ENCODE results near the gene RGS9. TPM values are rescaled to one million over a fixed set of nuclear protein-coding genes. Genes with fewer than 3 reads are reported as not detected.

The RGS9 gene
- total and polyA plus RNA-seq, 4 donors = 2.1 to 10.6 (median 3.3) TPM

- TF ChIP-seq CTCF (IDR thresholded peaks at IDR 0.05; ENCODE audit: control extremely low read depth, extremely low read depth) = no peak
These were observed 54.9 kb downstream of the RGS9 start for GRCh38 chr17:65191811-65192740.

GRCh38 chr17:65193305-65193704 lies 56.1 kb downstream of the RGS9 start:
- no peak for TF ChIP-seq CTCF (IDR thresholded peaks at IDR 0.05; ENCODE audit: control extremely low read depth, extremely low read depth)
- 54 to 57% methylated on average over 5 of the region's 5 CpGs for WGBS, 2 donors
- H3K27me3 ChIP-seq (ENCODE audit: control insufficient read depth in 3 of 3, insufficient read depth in 3 of 3, low read length in 2 of 3) = no peaks in the 10 kb centered on the region
- no peak overlapping the region for H3K4me3 ChIP-seq
- ATAC-seq (ENCODE audit: insufficient read depth, low FRiP score) = no peak
- H3K4me1 ChIP-seq (ENCODE audit: control insufficient read depth in 5 of 5, insufficient read depth in 5 of 5, low read length in 5 of 5) = no peaks in the 10 kb centered on the region
- H3K27ac ChIP-seq (ENCODE audit: low read depth in 1 of 2, low read length in 1 of 2) = no peak overlapping the region
- H3K9me3 ChIP-seq (ENCODE audit: control insufficient read depth in 4 of 4, insufficient read depth in 3 of 4, low read length in 3 of 4) = no peaks in the 10 kb centered on the region
- no peak overlapping the region for H3K9ac ChIP-seq (ENCODE audit: insufficient read depth in 1 of 2, low read length in 2 of 2)
- no peak for DNase-seq
- no peaks in the 10 kb centered on the region for H3K36me3 ChIP-seq (ENCODE audit: control insufficient read depth in 4 of 4, insufficient read depth in 4 of 4, low read length in 4 of 4)

More at GRCh38 chr17:65191811-65192740, 54.9 kb downstream of the RGS9 start:
- H3K4me3 ChIP-seq = no peak overlapping the region
- H3K27ac ChIP-seq (ENCODE audit: low read depth in 1 of 2, low read length in 1 of 2) = no peak overlapping the region
- ATAC-seq (ENCODE audit: insufficient read depth, low FRiP score) (no peak), DNase-seq (no peak)
- H3K9me3 ChIP-seq (ENCODE audit: control insufficient read depth in 4 of 4, insufficient read depth in 3 of 4, low read length in 3 of 4) = no peaks in the 10 kb centered on the region
- WGBS, 2 donors = 74 to 79% methylated on average over 8 of the region's 8 CpGs
- H3K4me1 ChIP-seq (ENCODE audit: control insufficient read depth in 5 of 5, insufficient read depth in 5 of 5, low read length in 5 of 5) = no peaks in the 10 kb centered on the region
- H3K36me3 ChIP-seq (ENCODE audit: control insufficient read depth in 4 of 4, insufficient read depth in 4 of 4, low read length in 4 of 4) = no peaks in the 10 kb centered on the region
- no peaks in the 10 kb centered on the region for H3K27me3 ChIP-seq (ENCODE audit: control insufficient read depth in 3 of 3, insufficient read depth in 3 of 3, low read length in 2 of 3)
- no peak overlapping the region for H3K9ac ChIP-seq (ENCODE audit: insufficient read depth in 1 of 2, low read length in 2 of 2)

GRCh38 chr17:65193716-65194293 lies 56.6 kb downstream of the RGS9 start:
- ATAC-seq (ENCODE audit: insufficient read depth, low FRiP score) (no peak), DNase-seq (no peak)
- Histone ChIP-seq H3K27me3 (ENCODE audit: control insufficient read depth in 3 of 3, insufficient read depth in 3 of 3, low read length in 2 of 3) (no peaks in the 10 kb centered on the region), H3K4me3 (no peak overlapping the region), H3K36me3 (ENCODE audit: control insufficient read depth in 4 of 4, insufficient read depth in 4 of 4, low read length in 4 of 4) (no peaks in the 10 kb centered on the region), H3K9ac (ENCODE audit: insufficient read depth in 1 of 2, low read length in 2 of 2) (no peak overlapping the region), H3K27ac (ENCODE audit: low read depth in 1 of 2, low read length in 1 of 2) (no peak overlapping the region), H3K4me1 (ENCODE audit: control insufficient read depth in 5 of 5, insufficient read depth in 5 of 5, low read length in 5 of 5) (no peaks in the 10 kb centered on the region), H3K9me3 (ENCODE audit: control insufficient read depth in 4 of 4, insufficient read depth in 3 of 4, low read length in 3 of 4) (no peaks in the 10 kb centered on the region)
- 76 to 89% methylated on average over 9 of the region's 9 CpGs for WGBS, 2 donors
- TF ChIP-seq CTCF (IDR thresholded peaks at IDR 0.05; ENCODE audit: control extremely low read depth, extremely low read depth) = no peak

Measured in lung (tissue), 12 donors.